Activated CD4-positive, alpha-beta T cell treated with anti-CD3 and anti-CD28 coated beads, Interleukin-2, amount 50 U/mL, for 16 hours (primary cell): ENCODE data around the gene OR5AK2.
"Not testable (repeated sequence)": the region's sequence is repeated elsewhere in the genome, so short reads cannot be mapped to it uniquely, and the experiment has no call there.

ENCODE experiments used
- DNase-seq: peaks from one replicate; pipeline ENCODE4 v3.0.0-alpha.2; 2020

OR5AK2 gene, protein sequence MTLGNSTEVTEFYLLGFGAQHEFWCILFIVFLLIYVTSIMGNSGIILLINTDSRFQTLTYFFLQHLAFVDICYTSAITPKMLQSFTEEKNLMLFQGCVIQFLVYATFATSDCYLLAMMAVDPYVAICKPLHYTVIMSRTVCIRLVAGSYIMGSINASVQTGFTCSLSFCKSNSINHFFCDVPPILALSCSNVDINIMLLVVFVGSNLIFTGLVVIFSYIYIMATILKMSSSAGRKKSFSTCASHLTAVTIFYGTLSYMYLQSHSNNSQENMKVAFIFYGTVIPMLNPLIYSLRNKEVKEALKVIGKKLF

GRCh38 chr11:56988614-56989013 lies at the start of gene OR5AK2:
Gene OR5AK2 (plus strand): TSS chr11:56988914. CDS start chr11:56988914, 0 bp downstream.
- DNase-seq, result no peak

- not testable (repeated sequence) for DNase-seq
These were observed 43.2 kb upstream of the OR5AK2 start for GRCh38 chr11:56945526-56945925.

DNA sequence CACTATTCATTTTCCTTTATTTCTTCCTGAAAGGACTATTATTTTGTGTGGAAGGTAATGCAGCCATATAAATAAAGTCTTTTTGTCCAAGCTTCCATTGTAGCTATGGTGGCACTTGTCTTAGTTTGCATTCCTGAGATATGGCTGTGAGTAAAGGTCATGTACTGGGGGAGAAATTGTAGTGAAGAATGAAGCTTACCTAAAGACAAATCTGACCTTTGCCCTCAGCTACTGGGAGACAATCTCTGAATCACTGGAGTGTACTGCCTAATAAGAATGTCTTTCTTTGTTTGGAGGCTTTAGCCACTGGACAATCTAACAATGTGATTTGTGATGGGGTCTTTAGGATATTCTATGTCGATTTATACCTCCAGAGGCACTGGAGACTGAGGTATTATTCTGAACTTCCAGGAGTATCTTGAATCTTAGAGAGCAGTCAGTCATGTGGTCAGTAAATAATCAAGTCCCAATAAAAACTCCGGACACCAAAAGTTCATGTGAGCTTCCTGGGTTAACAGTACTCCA lies 39.7 kb upstream of the OR5AK2 start:
- DNase-seq, result no peak

GRCh38 chr11:56950510-56950909 lies 38.2 kb upstream of the OR5AK2 start:
- no peak for DNase-seq

- DNase-seq, result not testable (repeated sequence)
These were observed 34.8 kb upstream of the OR5AK2 start for GRCh38 chr11:56953907-56954306.

DNA sequence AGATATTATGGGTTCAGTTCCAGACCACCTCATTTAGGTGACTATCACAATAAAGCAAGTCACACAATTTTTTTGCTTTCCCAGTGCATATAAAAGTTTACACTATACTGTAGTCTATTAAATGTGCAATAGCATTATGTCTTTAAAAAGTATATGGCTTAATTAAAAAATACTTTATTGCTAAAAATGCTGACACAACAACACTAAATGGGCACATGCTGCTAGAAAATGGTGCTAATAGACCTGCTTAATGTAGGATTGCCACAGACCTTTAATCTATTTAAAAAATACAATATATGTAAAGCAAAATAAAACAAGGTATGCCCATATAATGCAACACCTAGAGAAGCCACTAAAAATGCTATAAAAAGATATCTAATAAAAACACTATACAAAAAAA lies 27.1 kb upstream of the OR5AK2 start:
- no peak for DNase-seq

DNA sequence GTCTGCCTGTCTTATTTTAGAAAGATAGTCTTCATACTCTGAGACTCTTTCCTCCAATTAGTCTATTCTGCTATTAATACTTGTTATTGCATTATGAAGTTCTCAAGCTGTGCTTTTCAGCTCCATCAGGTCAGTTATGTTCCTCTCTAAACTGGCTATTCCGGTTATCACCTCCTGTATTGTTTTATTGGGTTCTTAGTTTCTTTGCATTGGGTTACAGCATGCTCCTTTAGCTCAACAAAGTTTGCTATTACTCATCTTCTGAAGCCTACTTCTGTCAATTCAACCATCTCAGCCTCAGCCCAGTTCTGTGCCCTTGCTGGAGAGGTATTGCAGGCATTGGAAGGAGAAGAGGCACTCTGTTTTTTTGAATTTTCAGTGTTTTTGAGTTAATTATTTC lies 21.0 kb upstream of the OR5AK2 start:
- no peak for DNase-seq

GRCh38 chr11:56968524-56968923 lies 20.2 kb upstream of the OR5AK2 start:
- no peak for DNase-seq

GRCh38 chr11:56977314-56977713 lies 11.4 kb upstream of the OR5AK2 start:
- no peak for DNase-seq

- no peak for DNase-seq
These were observed 2.0 kb downstream of the OR5AK2 start for GRCh38 chr11:56990702-56991101.

DNA sequence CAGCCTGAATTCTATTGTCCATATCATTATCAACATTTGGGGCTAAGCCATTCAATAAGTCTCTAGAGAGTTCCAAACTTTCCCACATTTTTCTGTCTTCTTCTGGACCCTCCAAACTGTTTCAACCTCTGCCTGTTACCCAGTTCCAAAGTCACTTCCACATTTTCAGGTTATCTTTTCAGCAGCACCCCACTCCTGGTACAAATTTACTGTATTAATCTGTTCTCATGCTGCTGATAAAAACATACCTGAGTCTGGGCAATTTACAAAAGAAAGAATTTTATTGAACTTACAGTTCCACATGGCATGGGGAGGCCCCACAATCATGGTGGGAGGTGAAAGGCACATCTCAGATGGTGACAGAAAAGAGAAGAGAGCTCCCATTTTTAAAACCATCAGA lies 5.8 kb downstream of the OR5AK2 start:
- no peak for DNase-seq

- peak; percentile 1 for DNase-seq
These were observed 13.1 kb downstream of the OR5AK2 start for GRCh38 chr11:57001674-57002401.

DNA sequence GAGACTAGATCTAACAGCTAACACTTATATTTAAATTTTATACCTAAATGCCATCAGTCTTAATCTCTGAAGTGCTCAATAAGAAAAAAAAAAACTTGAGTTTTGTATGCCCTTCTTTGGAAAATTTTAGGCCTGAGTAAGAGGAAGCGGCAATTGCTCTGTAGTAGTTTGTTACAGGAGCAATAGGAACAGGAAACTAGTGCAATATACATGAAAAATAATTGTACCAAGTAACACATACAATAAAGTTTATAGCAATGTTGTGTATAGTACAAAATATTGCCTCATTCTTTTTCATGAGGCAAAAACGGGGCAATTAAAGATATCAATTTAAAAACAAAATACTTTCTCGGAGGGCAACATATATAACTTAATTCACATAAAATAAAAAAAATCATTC lies 19.7 kb downstream of the OR5AK2 start:
- no peak for DNase-seq

DNA sequence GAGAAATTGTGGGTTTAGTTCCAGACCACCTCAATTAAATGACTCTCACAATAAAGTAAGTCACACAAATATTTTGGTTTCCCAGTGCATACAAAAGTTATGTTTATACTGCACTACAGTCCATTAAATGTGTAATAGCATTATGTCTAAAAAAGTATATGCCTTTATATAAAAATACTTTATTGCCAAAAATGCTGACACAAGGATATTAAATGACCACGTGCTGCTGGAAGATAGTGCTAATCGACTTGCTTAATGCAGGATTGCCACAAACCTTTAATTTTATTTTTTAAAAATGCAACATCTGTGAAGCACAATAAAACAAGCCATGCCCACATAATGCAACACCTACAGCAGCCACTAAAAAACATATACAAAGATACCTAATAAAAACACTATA lies 27.0 kb downstream of the OR5AK2 start:
- no peak for DNase-seq

- no peak for DNase-seq
These were observed 42.8 kb downstream of the OR5AK2 start for GRCh38 chr11:57031556-57031955.
